H9 (cell line): ENCODE data around the gene EGLN1. TPM values are rescaled to one million over a fixed set of nuclear protein-coding genes. Genes with fewer than 3 reads are reported as not detected.

Experiments used
- DNase-seq: peaks from one replicate; pipeline ENCODE4 v3.0.0-alpha.2; 2017
- H2AFZ ChIP-seq: one replicate; pipeline ENCODE4 v1.6.1; 2013; ENCODE audit warnings: mild to moderate bottlenecking, low read length, control low read depth, moderate library complexity
- H2AK5ac ChIP-seq: 2 replicates; pipeline ENCODE4 v1.6.1; 2013; ENCODE audit warnings: low read length, control low read depth, mixed read lengths; ENCODE audit not compliant: insufficient read length
- H2BK120ac ChIP-seq: one replicate; pipeline ENCODE4 v1.6.1; 2013; ENCODE audit warnings: low read depth, mild to moderate bottlenecking, low read length, control low read depth, inconsistent platforms; ENCODE audit not compliant: poor library complexity, severe bottlenecking
- H2BK12ac ChIP-seq: 2 replicates; pipeline ENCODE4 v1.6.1; 2013; ENCODE audit warnings: low read length, control low read depth, mixed read lengths, low read depth; ENCODE audit not compliant: insufficient read length
- H2BK15ac ChIP-seq: 2 replicates; pipeline ENCODE4 v1.6.1; 2013; ENCODE audit warnings: low read depth, low read length, control low read depth
- H2BK20ac ChIP-seq: one replicate; pipeline ENCODE4 v1.6.1; 2013; ENCODE audit warnings: low read depth, mild to moderate bottlenecking, low read length, control low read depth, inconsistent platforms; ENCODE audit not compliant: poor library complexity, severe bottlenecking
- H2BK5ac ChIP-seq: 2 replicates; pipeline ENCODE4 v1.6.1; 2013; ENCODE audit warnings: low read length, control low read depth, mixed read lengths; ENCODE audit not compliant: insufficient read length
- H3K14ac ChIP-seq: 2 replicates; pipeline ENCODE4 v1.6.1; 2013; ENCODE audit warnings: low read length, control low read depth; ENCODE audit not compliant: insufficient read depth
- H3K18ac ChIP-seq: 2 replicates; pipeline ENCODE4 v1.6.1; 2013; ENCODE audit warnings: low read depth, mild to moderate bottlenecking, mixed read lengths, low read length, control low read depth; ENCODE audit not compliant: insufficient read length
- H3K23ac ChIP-seq: 2 replicates; pipeline ENCODE4 v1.6.1; 2013; ENCODE audit warnings: low read length, control low read depth, mixed read lengths, low read depth; ENCODE audit not compliant: insufficient read length
- H3K23me2 ChIP-seq: 2 replicates; pipeline ENCODE4 v1.6.1; 2013; ENCODE audit warnings: low read depth, mild to moderate bottlenecking, mixed read lengths, low read length, control low read depth; ENCODE audit not compliant: insufficient read length, poor library complexity, severe bottlenecking
- H3K27ac ChIP-seq: 2 replicates; pipeline ENCODE4 v1.5.1; 2013; ENCODE audit warnings: low read length, control low read depth, mixed read lengths, low read depth; ENCODE audit not compliant: insufficient read length
- H3K27me3 ChIP-seq: 2 replicates; pipeline ENCODE4 v1.6.1; 2013; ENCODE audit warnings: low read length, control low read depth, inconsistent platforms; ENCODE audit not compliant: insufficient read depth
- H3K4ac ChIP-seq: 2 replicates; pipeline ENCODE4 v1.6.1; 2013; ENCODE audit warnings: low read depth, mild to moderate bottlenecking, control low read depth, inconsistent platforms, low read length, moderate library complexity
- H3K4me1 ChIP-seq: 2 replicates; pipeline ENCODE4 v1.6.1; 2013; ENCODE audit warnings: low read length, control low read depth, inconsistent platforms; ENCODE audit not compliant: insufficient read depth
- H3K4me2 ChIP-seq: 2 replicates; pipeline ENCODE4 v1.6.1; 2013; ENCODE audit warnings: low read length, control low read depth, mixed read lengths; ENCODE audit not compliant: insufficient read length, insufficient read depth
- H3K56ac ChIP-seq: 2 replicates; pipeline ENCODE4 v1.6.1; 2013; ENCODE audit warnings: low read depth, mild to moderate bottlenecking, mixed read lengths, low read length, control low read depth; ENCODE audit not compliant: insufficient read length
- H3K79me1 ChIP-seq: 2 replicates; pipeline ENCODE4 v1.6.1; 2013; ENCODE audit warnings: low read depth, mild to moderate bottlenecking, moderate library complexity, low read length, control low read depth, inconsistent platforms; ENCODE audit not compliant: insufficient read depth, poor library complexity, severe bottlenecking
- H3K79me2 ChIP-seq: 2 replicates; pipeline ENCODE4 v1.6.1; 2013; ENCODE audit warnings: low read length, control low read depth, inconsistent platforms; ENCODE audit not compliant: insufficient read depth
- H3K9ac ChIP-seq: 2 replicates; pipeline ENCODE4 v1.6.1; 2013; ENCODE audit warnings: low read length, control low read depth, mixed read lengths; ENCODE audit not compliant: insufficient read length; ENCODE audit errors: extremely low read depth
- H3K9me3 ChIP-seq: one replicate; pipeline ENCODE4 v1.6.1; 2013; ENCODE audit warnings: low read depth, low read length, inconsistent platforms; ENCODE audit not compliant: control insufficient read depth
- H3T11ph ChIP-seq: one replicate; pipeline ENCODE4 v1.6.1; 2013; ENCODE audit warnings: mild to moderate bottlenecking, low read length, control low read depth, inconsistent platforms
- H4K20me1 ChIP-seq: one replicate; pipeline ENCODE4 v1.6.1; 2013; ENCODE audit not compliant: control insufficient read depth, insufficient read length, insufficient read depth
- H4K5ac ChIP-seq: 2 replicates; pipeline ENCODE4 v1.6.1; 2013; ENCODE audit warnings: low read depth, mild to moderate bottlenecking, mixed read lengths, low read length, control low read depth; ENCODE audit not compliant: insufficient read length
- H4K8ac ChIP-seq: replicated peaks from 2 replicates; pipeline ENCODE4 v1.6.1; 2013; ENCODE audit warnings: low read length, control low read depth, mixed read lengths, low read depth; ENCODE audit not compliant: insufficient read length
- H4K91ac ChIP-seq: 2 replicates; pipeline ENCODE4 v1.6.1; 2013; ENCODE audit warnings: low read depth, mild to moderate bottlenecking, moderate library complexity, mixed read lengths, low read length, control low read depth; ENCODE audit not compliant: insufficient read length
- H3K27ac Mint-ChIP-seq, 3 experiments: 2 replicates in 2 of 3; 3 replicates in 1 of 3; pipeline ENCODE4 v1.8.0; 2020 to 2021; ENCODE audit warnings: mixed read lengths in 3 of 3, mild to moderate bottlenecking in 1 of 3, moderate library complexity in 1 of 3
- H3K27me3 Mint-ChIP-seq: 2 replicates; pipeline ENCODE4 v1.8.0; 2021; ENCODE audit warnings: low read depth, mild to moderate bottlenecking, moderate library complexity, mixed read lengths
- H3K36me3 Mint-ChIP-seq, 3 experiments: 2 replicates in 2 of 3; 3 replicates in 1 of 3; pipeline ENCODE4 v1.8.0; 2020 to 2021; ENCODE audit warnings: low read depth in 3 of 3, mixed read lengths in 3 of 3; ENCODE audit not compliant: insufficient read depth in 1 of 3
- H3K4me1 Mint-ChIP-seq, 2 experiments: 2 replicates each; pipeline ENCODE4 v1.8.0; 2020; ENCODE audit warnings: mixed read lengths in 2 of 2
- H3K4me3 Mint-ChIP-seq, 2 experiments: 2 replicates in 1 of 2; 3 replicates in 1 of 2; pipeline ENCODE4 v1.8.0; 2020 to 2021; ENCODE audit warnings: mild to moderate bottlenecking in 2 of 2, mixed read lengths in 2 of 2, moderate library complexity in 1 of 2
- H3K9me3 Mint-ChIP-seq, 2 experiments: 2 replicates in 1 of 2; 3 replicates in 1 of 2; pipeline ENCODE4 v1.8.0; 2020; ENCODE audit warnings: mild to moderate bottlenecking in 2 of 2, mixed read lengths in 2 of 2, moderate library complexity in 1 of 2
- CTCF ChIP-seq: fragments of 200-600 bp; sonication (generic); conservative IDR thresholded peaks from 3 replicates; pipeline ENCODE4 v1.8.0; 2021; ENCODE audit warnings: antibody characterized with exemption, mild to moderate bottlenecking
- WGBS: extraction: QIAGEN DNeasy Blood & Tissue Kit; methylation state at CpG from one replicate; pipeline ENCODE4 v1.1.7; 2013; ENCODE audit warnings: missing lambda C conversion rate, low lambda C conversion rate, mixed read lengths; ENCODE audit not compliant: insufficient read length; ENCODE audit errors: extremely low coverage; 5-methylcytosine and 5-hydroxymethylcytosine counted together
- total RNA-seq: library from RNA; stranded (reverse); gene quantifications from 2 replicates; pipeline ENCODE4 v1.2.1, GENCODE V29; 2021

The EGLN1 gene
- total RNA-seq, 1 experiment from 2014 or later, result 8.4 TPM

GRCh38 chr1:231420299-231420958, 1.7 kb downstream of the EGLN1 start:
- no peak overlapping the region for H2AK5ac ChIP-seq
- Mint-ChIP-seq H3K4me3 (peak overlapping the region; percentile 83 to 92), H3K27me3 (peaks cover 59% of the 10 kb centered on the region), H3K9me3 (no peaks in the 10 kb centered on the region), H3K27ac (no peak overlapping the region), H3K36me3 (no peaks in the 10 kb centered on the region), H3K4me1 (peaks cover 33 to 36% of the 10 kb centered on the region in 2 experiments)
- no peak overlapping the region for H3K14ac ChIP-seq
- no peak overlapping the region for H2BK20ac ChIP-seq
- no peak overlapping the region for H2AFZ ChIP-seq
- no CpG with 5 or more reads among the region's 18 CpGs for WGBS
- no peak for TF ChIP-seq CTCF
- H4K8ac ChIP-seq, result no peak overlapping the region
- H3K18ac ChIP-seq, result no peak overlapping the region
- no peak overlapping the region for H2BK5ac ChIP-seq
- no peak overlapping the region for H4K91ac ChIP-seq
- peak overlapping the region; percentile 99 for H3K4me2 ChIP-seq
- H4K5ac ChIP-seq, result no peak overlapping the region
- no peak overlapping the region for H3T11ph ChIP-seq
- no peak overlapping the region for H2BK12ac ChIP-seq
- no peak overlapping the region for H3K23ac ChIP-seq
- no peaks in the 10 kb centered on the region for H3K79me1 ChIP-seq
- H3K9ac ChIP-seq, result no peak overlapping the region
- H3K56ac ChIP-seq, result no peak overlapping the region
- no peaks in the 10 kb centered on the region for H3K9me3 ChIP-seq
- peaks cover 16% of the 10 kb centered on the region for H3K23me2 ChIP-seq
- H3K79me2 ChIP-seq, result no peaks in the 10 kb centered on the region
- no peak for DNase-seq
- no peak overlapping the region for H3K4ac ChIP-seq
- H2BK15ac ChIP-seq, result no peak overlapping the region
- no peak overlapping the region for H2BK120ac ChIP-seq
- no peaks in the 10 kb centered on the region for H4K20me1 ChIP-seq
- H3K27me3 ChIP-seq, result peaks cover 29% of the 10 kb centered on the region
- no peaks in the 10 kb centered on the region for H3K4me1 ChIP-seq
- H3K27ac ChIP-seq, result no peak overlapping the region
